Measurements from ENCODE around the gene POLR3C. TPM values are rescaled to one million over a fixed set of nuclear protein-coding genes. Genes with fewer than 3 reads are reported as not detected.

The POLR3C gene
- total and polyA plus RNA-seq, 2 of the 13 experiments (the other 11 are each of a cell fraction or from before 2014, with no cell fraction given), result 15.5 to 24.3 TPM

DNA sequence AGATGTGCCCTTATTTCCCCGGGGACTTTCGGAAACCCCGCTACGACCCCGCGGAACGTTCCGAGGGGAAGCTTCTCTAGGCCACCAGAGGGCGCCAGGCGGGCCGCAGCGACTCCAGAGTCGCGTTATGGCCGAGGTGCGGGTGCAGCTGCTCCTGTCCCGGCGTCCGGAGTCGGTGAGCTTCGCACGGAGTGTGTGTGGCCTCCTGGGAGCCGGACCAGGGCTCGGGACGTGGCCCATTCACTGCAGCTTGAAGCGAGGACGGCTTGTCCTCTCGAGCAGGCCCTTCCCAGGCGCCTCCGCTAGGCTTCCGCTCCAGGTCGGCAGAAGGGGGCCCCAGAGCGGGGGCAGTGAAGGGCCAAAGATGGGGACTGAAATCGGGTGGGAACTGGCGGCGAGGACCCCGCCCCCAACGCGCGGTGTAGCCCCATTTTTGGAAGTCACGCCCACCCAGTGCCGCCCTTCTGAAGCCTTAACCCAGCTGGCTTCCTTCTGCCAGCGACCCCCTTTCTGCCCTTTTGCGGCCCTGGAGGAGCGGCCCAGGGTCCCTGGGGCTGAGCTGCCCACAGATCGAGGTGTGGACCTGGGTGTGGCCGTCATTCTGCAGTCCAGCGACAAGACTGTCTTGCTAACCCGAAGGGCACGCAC lies 21.6 kb downstream of the POLR3C start, which contains the start of gene NUDT17 (continued):
- no peak for TF ChIP-seq HNRNPL (IDR thresholded peaks at IDR 0.05; ENCODE audit: low read depth, low read length)
- 0 out of 2 replicates have a peak, but pooled peaks have one; percentile 54 for TF ChIP-seq ZSCAN31 (CRISPR knock-in tag; IDR thresholded peaks at IDR 0.05; ENCODE audit: low read depth)
- TF ChIP-seq TFDP2 (CRISPR knock-in tag; IDR thresholded peaks at IDR 0.05), result peak; percentile 50
- peak; percentile 76; the same call in 1 of the 2 replicates for TF ChIP-seq MYPOP (CRISPR knock-in tag; IDR thresholded peaks at IDR 0.05)
- peak; percentile 39 for TF ChIP-seq SRSF1 (optimal IDR thresholded peaks at IDR 0.05; ENCODE audit: low read depth, low read length)
- no peak for TF ChIP-seq TBX3 (IDR thresholded peaks at IDR 0.05; ENCODE audit: borderline replicate concordance)
- no peak for TF ChIP-seq MAZ (IDR thresholded peaks at IDR 0.05; ENCODE audit: borderline replicate concordance, low read depth, low read length)
- TF ChIP-seq MAZ (CRISPR knock-in tag; IDR thresholded peaks at IDR 0.05; ENCODE audit: low read depth), result peak; percentile 71; the same call in 1 of the 2 replicates
- TF ChIP-seq ZFP37 (CRISPR knock-in tag; IDR thresholded peaks at IDR 0.05; ENCODE audit: borderline replicate concordance), result no peak
- TF ChIP-seq ZC3H4 (CRISPR knock-in tag; IDR thresholded peaks at IDR 0.05; ENCODE audit: borderline replicate concordance), result no peak
- TF ChIP-seq HNRNPK (IDR thresholded peaks at IDR 0.05; ENCODE audit: low read depth, low read length, poor library complexity, severe bottlenecking), result no peak
- TF ChIP-seq STAG1 (CRISPR knock-in tag; IDR thresholded peaks at IDR 0.05), result peak; percentile 58
- TF ChIP-seq KLF6 (CRISPR knock-in tag; IDR thresholded peaks at IDR 0.05), result peak; percentile 72; the same call in 1 of the 2 replicates
- no peak for TF ChIP-seq NBN (conservative IDR thresholded peaks at IDR 0.05)
- 0 out of 2 replicates have a peak, but pooled peaks have one; percentile 39 for TF ChIP-seq SIN3A (IDR thresholded peaks at IDR 0.05; ENCODE audit: borderline replicate concordance, low read depth, low read length)
- peak; percentile 51; the same call in 1 of the 2 replicates for TF ChIP-seq KMT2A (CRISPR knock-in tag; IDR thresholded peaks at IDR 0.05)
- TF ChIP-seq, protein P1, sequence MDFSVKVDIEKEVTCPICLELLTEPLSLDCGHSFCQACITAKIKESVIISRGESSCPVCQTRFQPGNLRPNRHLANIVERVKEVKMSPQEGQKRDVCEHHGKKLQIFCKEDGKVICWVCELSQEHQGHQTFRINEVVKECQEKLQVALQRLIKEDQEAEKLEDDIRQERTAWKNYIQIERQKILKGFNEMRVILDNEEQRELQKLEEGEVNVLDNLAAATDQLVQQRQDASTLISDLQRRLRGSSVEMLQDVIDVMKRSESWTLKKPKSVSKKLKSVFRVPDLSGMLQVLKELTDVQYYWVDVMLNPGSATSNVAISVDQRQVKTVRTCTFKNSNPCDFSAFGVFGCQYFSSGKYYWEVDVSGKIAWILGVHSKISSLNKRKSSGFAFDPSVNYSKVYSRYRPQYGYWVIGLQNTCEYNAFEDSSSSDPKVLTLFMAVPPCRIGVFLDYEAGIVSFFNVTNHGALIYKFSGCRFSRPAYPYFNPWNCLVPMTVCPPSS (IDR thresholded peaks at IDR 0.05), result no peak
- TF ChIP-seq GABPB1 (CRISPR knock-in tag; IDR thresholded peaks at IDR 0.05), result peak; percentile 75
- TF ChIP-seq, protein P2, sequence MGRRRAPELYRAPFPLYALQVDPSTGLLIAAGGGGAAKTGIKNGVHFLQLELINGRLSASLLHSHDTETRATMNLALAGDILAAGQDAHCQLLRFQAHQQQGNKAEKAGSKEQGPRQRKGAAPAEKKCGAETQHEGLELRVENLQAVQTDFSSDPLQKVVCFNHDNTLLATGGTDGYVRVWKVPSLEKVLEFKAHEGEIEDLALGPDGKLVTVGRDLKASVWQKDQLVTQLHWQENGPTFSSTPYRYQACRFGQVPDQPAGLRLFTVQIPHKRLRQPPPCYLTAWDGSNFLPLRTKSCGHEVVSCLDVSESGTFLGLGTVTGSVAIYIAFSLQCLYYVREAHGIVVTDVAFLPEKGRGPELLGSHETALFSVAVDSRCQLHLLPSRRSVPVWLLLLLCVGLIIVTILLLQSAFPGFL (CRISPR knock-in tag; IDR thresholded peaks at IDR 0.05), result no peak
- TF ChIP-seq, protein P3, sequence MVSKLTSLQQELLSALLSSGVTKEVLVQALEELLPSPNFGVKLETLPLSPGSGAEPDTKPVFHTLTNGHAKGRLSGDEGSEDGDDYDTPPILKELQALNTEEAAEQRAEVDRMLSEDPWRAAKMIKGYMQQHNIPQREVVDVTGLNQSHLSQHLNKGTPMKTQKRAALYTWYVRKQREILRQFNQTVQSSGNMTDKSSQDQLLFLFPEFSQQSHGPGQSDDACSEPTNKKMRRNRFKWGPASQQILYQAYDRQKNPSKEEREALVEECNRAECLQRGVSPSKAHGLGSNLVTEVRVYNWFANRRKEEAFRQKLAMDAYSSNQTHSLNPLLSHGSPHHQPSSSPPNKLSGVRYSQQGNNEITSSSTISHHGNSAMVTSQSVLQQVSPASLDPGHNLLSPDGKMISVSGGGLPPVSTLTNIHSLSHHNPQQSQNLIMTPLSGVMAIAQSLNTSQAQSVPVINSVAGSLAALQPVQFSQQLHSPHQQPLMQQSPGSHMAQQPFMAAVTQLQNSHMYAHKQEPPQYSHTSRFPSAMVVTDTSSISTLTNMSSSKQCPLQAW (CRISPR knock-in tag; IDR thresholded peaks at IDR 0.05), result 0 out of 2 replicates have a peak, but pooled peaks have one; percentile 45
- TF ChIP-seq HNRNPH1 (optimal IDR thresholded peaks at IDR 0.05; ENCODE audit: low read depth, low read length), result no peak
- TF ChIP-seq SAFB2 (CRISPR knock-in tag; IDR thresholded peaks at IDR 0.05; ENCODE audit: borderline replicate concordance, low read depth), result no peak; the same call in 1 of the 2 replicates
- TF ChIP-seq KAT7 (CRISPR knock-in tag; IDR thresholded peaks at IDR 0.05; ENCODE audit: borderline replicate concordance), result 0 out of 2 replicates have a peak, but pooled peaks have one; percentile 61
- peak; percentile 64 for TF ChIP-seq AKAP8 (CRISPR knock-in tag; IDR thresholded peaks at IDR 0.05)
